HEK293 (cell line): Measurements from ENCODE around the gene MAML3.

Source experiments
- CTCF ChIA-PET: fragments of 350-600 bp; formaldehyde crosslinking; extraction: SDS; loops from one replicate; lab custom pipeline; 2021; ENCODE audit warnings: antibody characterized with exemption; lab: Yijun Ruan, JAX
- POLR2A ChIA-PET: fragments of 300-600 bp; formaldehyde crosslinking; extraction: SDS; loops from one replicate; lab custom pipeline; 2020; ENCODE audit warnings: antibody characterized with exemption, inconsistent platforms; lab: Yijun Ruan, JAX
- H3K27ac ChIP-seq: fragments of 200-500 bp; sonication (Bioruptor generic); 2 replicates; pipeline ENCODE4 v1.5.1; 2014; ENCODE audit warnings: low read depth, low read length, control low read depth, inconsistent platforms; ENCODE audit errors: extremely low read depth
- H3K36me3 ChIP-seq, 2 experiments: fragments of 200-500 bp in 1 of 2; sonication (Bioruptor generic) in 1 of 2; 1 replicate in 1 of 2; 2 replicates in 1 of 2; pipeline ENCODE4 v1.5.1; 2014 to 2017; ENCODE audit warnings: inconsistent platforms in 2 of 2, low read length in 2 of 2; ENCODE audit not compliant: control insufficient read depth in 2 of 2, insufficient read depth in 1 of 2
- H3K4me1 ChIP-seq: fragments of 200-500 bp; sonication (Bioruptor generic); 2 replicates; pipeline ENCODE4 v1.5.1; 2014; ENCODE audit warnings: mild to moderate bottlenecking, low read length, inconsistent platforms; ENCODE audit not compliant: control insufficient read depth, insufficient read depth
- H3K4me3 ChIP-seq: 2 replicates; pipeline ENCODE4 v1.5.1; 2011; ENCODE audit warnings: low read depth, mild to moderate bottlenecking, control low read depth, low read length, moderate library complexity
- H3K9me3 ChIP-seq: fragments of 200-500 bp; sonication (Bioruptor generic); 2 replicates; pipeline ENCODE4 v1.5.1; 2014; ENCODE audit warnings: low read depth, low read length, inconsistent platforms; ENCODE audit not compliant: control insufficient read depth, insufficient read depth
- GFI1B ChIP-seq: fragments of 450-650 bp; formaldehyde crosslinking; IDR thresholded peaks from 2 replicates; pipeline ENCODE4 v1.5.1; 2016; ENCODE audit warnings: missing biosample characterization, missing genetic modification characterization
- MEIS1 ChIP-seq: sonication (generic); formaldehyde crosslinking; IDR thresholded peaks from 2 replicates; pipeline ENCODE4 v1.8.1; 2022; ENCODE audit warnings: missing genetic modification reagents, mild to moderate bottlenecking, borderline replicate concordance
- PRDM1 ChIP-seq: fragments of 450-650 bp; formaldehyde crosslinking; IDR thresholded peaks from 2 replicates; pipeline ENCODE4; 2016; ENCODE audit warnings: missing biosample characterization, missing genetic modification characterization
- REPIN1 ChIP-seq: fragments of 450-650 bp; formaldehyde crosslinking; IDR thresholded peaks from 2 replicates; pipeline ENCODE4 v1.5.1; 2017; ENCODE audit warnings: missing biosample characterization, missing genetic modification characterization, low read depth
- SP3 ChIP-seq: fragments of 450-650 bp; formaldehyde crosslinking; IDR thresholded peaks from 2 replicates; pipeline ENCODE4 v1.5.1; 2016; ENCODE audit warnings: missing biosample characterization, missing genetic modification characterization
- TCF7L2 ChIP-seq: IDR thresholded peaks from 2 replicates; pipeline ENCODE4 v1.6.1; 2011; ENCODE audit warnings: low read depth, mild to moderate bottlenecking, inconsistent platforms, low read length, moderate library complexity, borderline replicate concordance
- WT1 ChIP-seq: fragments of 450-650 bp; formaldehyde crosslinking; IDR thresholded peaks from 2 replicates; pipeline ENCODE4 v1.5.1; 2016; ENCODE audit warnings: missing biosample characterization, missing genetic modification characterization
- ZBTB48 ChIP-seq: fragments of 450-650 bp; formaldehyde crosslinking; IDR thresholded peaks from 2 replicates; pipeline ENCODE4 v1.5.1; 2016; ENCODE audit warnings: missing biosample characterization, missing genetic modification characterization
- ZNF202 ChIP-seq: fragments of 450-650 bp; formaldehyde crosslinking; IDR thresholded peaks from 2 replicates; pipeline ENCODE4 v1.5.1; 2016; ENCODE audit warnings: missing biosample characterization, missing genetic modification characterization, borderline replicate concordance
- ZNF266 ChIP-seq: fragments of 450-650 bp; formaldehyde crosslinking; IDR thresholded peaks from 2 replicates; pipeline ENCODE4 v1.5.1; 2016; ENCODE audit warnings: missing biosample characterization, missing genetic modification characterization, low read depth
- ZNF274 ChIP-seq, 2 experiments: fragments of 200-500 bp in 1 of 2; fragments of 450-650 bp in 1 of 2; sonication (Bioruptor generic) in 1 of 2; formaldehyde crosslinking in 1 of 2; IDR thresholded peaks; 2 replicates each; pipeline versions ENCODE4 v1.5.1 to v1.6.1; 2014 to 2016; ENCODE audit warnings: borderline replicate concordance in 1 of 2, inconsistent platforms in 1 of 2, low read length in 1 of 2, missing biosample characterization in 1 of 2, missing genetic modification characterization in 1 of 2
- ZNF404 ChIP-seq: fragments of 450-650 bp; formaldehyde crosslinking; IDR thresholded peaks from 2 replicates; pipeline ENCODE4 v1.5.1; 2017; ENCODE audit warnings: missing biosample characterization, missing genetic modification characterization
- ZNF416 ChIP-seq: fragments of 450-650 bp; formaldehyde crosslinking; IDR thresholded peaks from 2 replicates; pipeline ENCODE4 v1.5.1; 2016; ENCODE audit warnings: missing biosample characterization, missing genetic modification characterization
- ZNF473 ChIP-seq: fragments of 450-650 bp; formaldehyde crosslinking; IDR thresholded peaks from 2 replicates; pipeline ENCODE4 v1.5.1; 2017; ENCODE audit warnings: missing biosample characterization, missing genetic modification characterization
- ZNF501 ChIP-seq: fragments of 450-650 bp; formaldehyde crosslinking; IDR thresholded peaks from 2 replicates; pipeline ENCODE4 v1.5.1; 2016; ENCODE audit warnings: missing biosample characterization, missing genetic modification characterization
- ZNF548 ChIP-seq: fragments of 450-650 bp; formaldehyde crosslinking; IDR thresholded peaks from 2 replicates; pipeline ENCODE4 v1.5.1; 2016; ENCODE audit warnings: missing biosample characterization, missing genetic modification characterization
- ZNF558 ChIP-seq: fragments of 450-650 bp; formaldehyde crosslinking; IDR thresholded peaks from 2 replicates; pipeline ENCODE4 v1.5.1; 2016; ENCODE audit warnings: missing biosample characterization, missing genetic modification characterization
- ZNF585B ChIP-seq: fragments of 450-650 bp; formaldehyde crosslinking; IDR thresholded peaks from 2 replicates; pipeline ENCODE4 v1.5.1; 2016; ENCODE audit warnings: missing biosample characterization, missing genetic modification characterization
- ZNF596 ChIP-seq: fragments of 450-650 bp; IDR thresholded peaks from 2 replicates; pipeline ENCODE4 v1.5.0; 2018; ENCODE audit warnings: missing biosample characterization, mild to moderate bottlenecking, missing genetic modification characterization, moderate library complexity
- ZNF610 ChIP-seq: fragments of 450-650 bp; formaldehyde crosslinking; IDR thresholded peaks from 2 replicates; pipeline ENCODE4 v1.5.1; 2016; ENCODE audit warnings: missing biosample characterization, missing genetic modification characterization, borderline replicate concordance
- ZNF670 ChIP-seq: fragments of 450-650 bp; formaldehyde crosslinking; IDR thresholded peaks from 2 replicates; pipeline ENCODE4 v1.5.1; 2016; ENCODE audit warnings: missing biosample characterization, missing genetic modification characterization, low read depth
- ZNF677 ChIP-seq: fragments of 450-650 bp; IDR thresholded peaks from 2 replicates; pipeline ENCODE4 v1.5.0; 2018; ENCODE audit warnings: missing biosample characterization, mild to moderate bottlenecking, missing genetic modification characterization, moderate library complexity
- ZSCAN18 ChIP-seq: fragments of 450-650 bp; formaldehyde crosslinking; IDR thresholded peaks from 2 replicates; pipeline ENCODE4 v1.5.1; 2016; ENCODE audit warnings: missing biosample characterization, missing genetic modification characterization
- ZSCAN23 ChIP-seq: fragments of 450-650 bp; formaldehyde crosslinking; IDR thresholded peaks from 2 replicates; pipeline ENCODE4 v1.5.1; 2016; ENCODE audit warnings: missing biosample characterization, missing genetic modification characterization
- TF ChIP-seq, protein P1 (sequence below): fragments of 450-650 bp; formaldehyde crosslinking; IDR thresholded peaks from 2 replicates; pipeline ENCODE4 v1.5.1; 2016; ENCODE audit warnings: missing biosample characterization, missing genetic modification characterization, borderline replicate concordance
- TF ChIP-seq, protein P2 (sequence below): fragments of 450-650 bp; formaldehyde crosslinking; IDR thresholded peaks from 2 replicates; pipeline ENCODE4 v1.5.1; 2016; ENCODE audit warnings: missing biosample characterization, missing genetic modification characterization

The MAML3 gene

DNA sequence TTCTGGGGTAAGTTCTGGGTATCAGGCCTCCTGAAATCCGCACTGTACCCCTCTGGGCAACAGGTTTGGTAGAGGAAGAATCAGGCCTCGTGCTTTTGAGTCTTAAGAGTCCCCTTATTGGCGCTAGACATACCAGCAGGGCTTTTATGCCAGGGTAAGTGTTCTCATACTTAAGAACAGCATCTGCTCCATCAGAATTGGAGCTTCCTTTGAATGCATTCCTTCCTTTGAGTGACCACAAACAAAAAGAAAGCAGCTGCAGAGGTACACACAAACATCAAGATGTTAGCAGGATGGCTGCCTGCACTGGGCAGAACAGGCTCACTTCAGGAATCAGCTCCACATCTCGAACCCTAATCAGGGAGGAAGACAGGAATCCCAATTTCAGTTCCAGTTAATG is 331.6 kb downstream of the MAML3 start:
- CTCF ChIA-PET, result no interaction called here
- Histone ChIP-seq H3K9me3 (no peaks in the 10 kb centered on the region), H3K4me1 (no peaks in the 10 kb centered on the region), H3K27ac (no peak overlapping the region), H3K4me3 (no peak overlapping the region), H3K36me3 (no peaks in the 10 kb centered on the region)
- TF ChIP-seq ZNF677 (0 out of 2 replicates have a peak, but pooled peaks have one; percentile 26), ZNF473 (no peak)
- POLR2A ChIA-PET, result no interaction called here

- ChIA-PET POLR2A (no interaction called here), CTCF (interaction anchor here (0.6 to 0.7 kb wide), 2 partner anchors 12 to 160 kb away, joined by 4 to 5 read pairs; no protein-coding TSS in a partner anchor)
- Histone ChIP-seq H3K4me3 (no peak overlapping the region), H3K27ac (no peak overlapping the region), H3K4me1 (peaks cover 3% of the 10 kb centered on the region; the same call in 1 of the 2 replicates), H3K36me3 (no peaks in the 10 kb centered on the region), H3K9me3 (no peaks in the 10 kb centered on the region)
- TF ChIP-seq REPIN1 (no peak), ZNF202 (tag by site-specific recombination) (no peak), ZNF416 (tag by site-specific recombination) (no peak), ZNF610 (tag by site-specific recombination) (no peak), MEIS1 (no peak), ZNF585B (tag by site-specific recombination) (no peak), ZSCAN18 (no peak), ZNF558 (no peak), WT1 (tag by site-specific recombination) (no peak), GFI1B (tag by site-specific recombination) (no peak), ZSCAN23 (tag by site-specific recombination) (no peak), ZNF596 (tag by site-specific recombination) (no peak), ZNF266 (tag by site-specific recombination) (no peak), ZNF670 (tag by site-specific recombination) (no peak)
- TF ChIP-seq, protein P1, sequence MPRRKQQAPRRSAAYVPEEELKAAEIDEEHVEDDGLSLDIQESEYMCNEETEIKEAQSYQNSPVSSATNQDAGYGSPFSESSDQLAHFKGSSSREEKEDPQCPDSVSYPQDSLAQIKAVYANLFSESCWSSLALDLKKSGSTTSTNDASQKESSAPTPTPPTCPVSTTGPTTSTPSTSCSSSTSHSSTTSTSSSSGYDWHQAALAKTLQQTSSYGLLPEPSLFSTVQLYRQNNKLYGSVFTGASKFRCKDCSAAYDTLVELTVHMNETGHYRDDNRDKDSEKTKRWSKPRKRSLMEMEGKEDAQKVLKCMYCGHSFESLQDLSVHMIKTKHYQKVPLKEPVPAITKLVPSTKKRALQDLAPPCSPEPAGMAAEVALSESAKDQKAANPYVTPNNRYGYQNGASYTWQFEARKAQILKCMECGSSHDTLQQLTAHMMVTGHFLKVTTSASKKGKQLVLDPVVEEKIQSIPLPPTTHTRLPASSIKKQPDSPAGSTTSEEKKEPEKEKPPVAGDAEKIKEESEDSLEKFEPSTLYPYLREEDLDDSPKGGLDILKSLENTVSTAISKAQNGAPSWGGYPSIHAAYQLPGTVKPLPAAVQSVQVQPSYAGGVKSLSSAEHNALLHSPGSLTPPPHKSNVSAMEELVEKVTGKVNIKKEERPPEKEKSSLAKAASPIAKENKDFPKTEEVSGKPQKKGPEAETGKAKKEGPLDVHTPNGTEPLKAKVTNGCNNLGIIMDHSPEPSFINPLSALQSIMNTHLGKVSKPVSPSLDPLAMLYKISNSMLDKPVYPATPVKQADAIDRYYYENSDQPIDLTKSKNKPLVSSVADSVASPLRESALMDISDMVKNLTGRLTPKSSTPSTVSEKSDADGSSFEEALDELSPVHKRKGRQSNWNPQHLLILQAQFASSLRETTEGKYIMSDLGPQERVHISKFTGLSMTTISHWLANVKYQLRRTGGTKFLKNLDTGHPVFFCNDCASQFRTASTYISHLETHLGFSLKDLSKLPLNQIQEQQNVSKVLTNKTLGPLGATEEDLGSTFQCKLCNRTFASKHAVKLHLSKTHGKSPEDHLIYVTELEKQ, result no peak
Observed at GRCh38 chr4:139819082-139819481, 334.9 kb downstream of the MAML3 start.

GRCh38 chr4:139817657-139818452 is 336.1 kb downstream of the MAML3 start:
- Histone ChIP-seq H3K4me1 (peaks cover 3% of the 10 kb centered on the region; the same call in 1 of the 2 replicates), H3K27ac (no peak overlapping the region), H3K4me3 (no peak overlapping the region), H3K36me3 (no peaks in the 10 kb centered on the region), H3K9me3 (no peaks in the 10 kb centered on the region)
- POLR2A ChIA-PET, result no interaction called here
- CTCF ChIA-PET, result no interaction called here
- TF ChIP-seq ZNF274 (IDR thresholded peaks at IDR 0.05; ENCODE audit: low read length) (no peak), ZNF274 (tag by site-specific recombination; IDR thresholded peaks at IDR 0.05; ENCODE audit: borderline replicate concordance) (no peak), ZBTB48 (tag by site-specific recombination) (no peak), PRDM1 (tag by site-specific recombination) (no peak), SP3 (no peak), TCF7L2 (no peak), ZNF548 (tag by site-specific recombination) (no peak), ZNF404 (tag by site-specific recombination) (no peak), ZNF501 (tag by site-specific recombination) (no peak)
- TF ChIP-seq, protein P2, sequence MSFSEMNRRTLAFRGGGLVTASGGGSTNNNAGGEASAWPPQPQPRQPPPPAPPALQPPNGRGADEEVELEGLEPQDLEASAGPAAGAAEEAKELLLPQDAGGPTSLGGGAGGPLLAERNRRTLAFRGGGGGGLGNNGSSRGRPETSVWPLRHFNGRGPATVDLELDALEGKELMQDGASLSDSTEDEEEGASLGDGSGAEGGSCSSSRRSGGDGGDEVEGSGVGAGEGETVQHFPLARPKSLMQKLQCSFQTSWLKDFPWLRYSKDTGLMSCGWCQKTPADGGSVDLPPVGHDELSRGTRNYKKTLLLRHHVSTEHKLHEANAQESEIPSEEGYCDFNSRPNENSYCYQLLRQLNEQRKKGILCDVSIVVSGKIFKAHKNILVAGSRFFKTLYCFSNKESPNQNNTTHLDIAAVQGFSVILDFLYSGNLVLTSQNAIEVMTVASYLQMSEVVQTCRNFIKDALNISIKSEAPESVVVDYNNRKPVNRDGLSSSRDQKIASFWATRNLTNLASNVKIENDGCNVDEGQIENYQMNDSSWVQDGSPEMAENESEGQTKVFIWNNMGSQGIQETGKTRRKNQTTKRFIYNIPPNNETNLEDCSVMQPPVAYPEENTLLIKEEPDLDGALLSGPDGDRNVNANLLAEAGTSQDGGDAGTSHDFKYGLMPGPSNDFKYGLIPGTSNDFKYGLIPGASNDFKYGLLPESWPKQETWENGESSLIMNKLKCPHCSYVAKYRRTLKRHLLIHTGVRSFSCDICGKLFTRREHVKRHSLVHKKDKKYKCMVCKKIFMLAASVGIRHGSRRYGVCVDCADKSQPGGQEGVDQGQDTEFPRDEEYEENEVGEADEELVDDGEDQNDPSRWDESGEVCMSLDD (tag by site-specific recombination), result no peak
